Stimulated activated naive B cell treated with anti-CD40 and anti-IgM and Interleukin-4, amounts not matched to agents 10 μg/mL and 1 μg/mL and 100 μg/mL, for 72 hours (primary cell): ENCODE results near the gene EARS2.
"Not testable (repeated sequence)": the region's sequence is repeated elsewhere in the genome, so short reads cannot be mapped to it uniquely, and the experiment has no call there.

Source experiments
- ATAC-seq, 2 donors: fragments of 150-1000 bp; cut with Tn5 transposase; replicated peaks; 2 replicates each; pipeline ENCODE4 v1.10.0; 2021; ENCODE audit warnings: moderate library complexity in 1 of 2
- DNase-seq: peaks from one replicate; pipeline ENCODE4 v3.0.0; 2021
- H3K27ac Mint-ChIP-seq: one replicate; pipeline ENCODE4 v1.8.0; 2022; ENCODE audit warnings: mild to moderate bottlenecking, mixed read lengths
- H3K27me3 Mint-ChIP-seq, 2 donors: one replicate each; pipeline ENCODE4 v1.8.0; 2022; ENCODE audit warnings: mixed read lengths in 2 of 2
- H3K36me3 Mint-ChIP-seq, 2 donors: one replicate each; pipeline ENCODE4 v1.8.0; 2022; ENCODE audit warnings: mixed read lengths in 2 of 2, mild to moderate bottlenecking in 1 of 2
- H3K4me1 Mint-ChIP-seq, 2 donors: one replicate each; pipeline ENCODE4 v1.8.0; 2022; ENCODE audit warnings: mixed read lengths in 2 of 2, mild to moderate bottlenecking in 1 of 2
- H3K4me3 Mint-ChIP-seq, 2 donors: one replicate each; pipeline ENCODE4 v1.8.0; 2022; ENCODE audit warnings: mild to moderate bottlenecking in 2 of 2, mixed read lengths in 2 of 2, moderate library complexity in 1 of 2
- H3K9me3 Mint-ChIP-seq, 2 donors: one replicate each; pipeline ENCODE4 v1.8.0; 2022; ENCODE audit warnings: mixed read lengths in 2 of 2, mild to moderate bottlenecking in 1 of 2

EARS2 gene

DNA sequence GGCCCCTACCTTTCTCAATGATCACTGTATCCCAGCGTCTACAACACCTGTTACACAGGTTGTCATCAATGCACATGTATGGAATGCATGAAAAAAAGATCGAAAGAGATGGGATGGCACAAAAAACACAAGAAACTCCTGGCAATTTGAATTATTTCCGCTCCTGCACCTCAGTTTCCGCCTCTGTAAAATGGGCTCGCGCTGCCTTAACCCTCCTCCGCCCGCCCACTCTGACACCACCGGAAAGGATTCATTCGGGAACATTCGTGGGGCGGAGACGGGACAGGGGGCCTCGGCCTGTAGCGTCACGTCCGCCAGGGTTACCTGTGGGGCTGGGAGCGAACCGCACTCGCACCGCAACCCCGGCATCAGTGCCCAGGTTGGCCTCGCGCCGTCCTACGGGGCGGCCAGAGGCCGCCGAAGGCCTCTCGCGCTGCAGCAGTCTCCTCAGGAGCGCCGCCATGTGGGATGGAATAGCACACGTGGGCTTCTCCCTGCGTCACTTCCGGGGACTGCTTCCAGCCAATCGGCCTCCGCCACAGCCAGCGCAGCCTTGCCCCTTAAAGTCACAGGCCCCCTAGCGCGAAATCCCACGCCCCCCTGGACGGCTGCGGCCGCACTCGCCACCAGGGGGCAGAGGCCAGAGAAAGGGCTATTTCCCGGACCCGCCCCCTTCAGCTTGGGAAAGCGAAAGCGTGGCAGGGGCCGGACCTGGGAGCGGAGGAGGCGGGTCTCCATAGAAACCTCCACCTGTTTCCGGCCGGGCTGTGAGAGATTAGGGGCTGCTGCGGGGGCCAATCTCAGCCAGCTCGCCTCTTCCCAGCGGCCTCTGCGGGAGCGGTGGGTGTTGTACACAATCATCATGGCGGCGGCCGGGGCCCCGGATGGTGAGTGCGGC lies at the start of gene EARS2, which contains the start of gene UBFD1:
TSS of gene EARS2 (minus strand) at position 470 of the 898 bp plus-strand sequence. CDS start at position 463, 7 bp downstream.
TSS of gene UBFD1 (plus strand) at position 847 of the 898 bp plus-strand sequence. CDS start at position 863, 16 bp downstream.
- H3K4me1 Mint-ChIP-seq = peaks cover 15 to 26% of the 10 kb centered on the region in 2 donors
- no peaks in the 10 kb centered on the region for H3K9me3 Mint-ChIP-seq
- no peaks in the 10 kb centered on the region for H3K27me3 Mint-ChIP-seq
- H3K27ac Mint-ChIP-seq = peak within 1 kb of the TSS; percentile 98
- peak; percentile 95 to 96 for ATAC-seq
- peaks cover 10 to 16% of the 10 kb centered on the region in 2 donors for H3K36me3 Mint-ChIP-seq
- peak within 1 kb of the TSS; percentile 93 to 97 for H3K4me3 Mint-ChIP-seq
- DNase-seq = peak; percentile 99

DNA sequence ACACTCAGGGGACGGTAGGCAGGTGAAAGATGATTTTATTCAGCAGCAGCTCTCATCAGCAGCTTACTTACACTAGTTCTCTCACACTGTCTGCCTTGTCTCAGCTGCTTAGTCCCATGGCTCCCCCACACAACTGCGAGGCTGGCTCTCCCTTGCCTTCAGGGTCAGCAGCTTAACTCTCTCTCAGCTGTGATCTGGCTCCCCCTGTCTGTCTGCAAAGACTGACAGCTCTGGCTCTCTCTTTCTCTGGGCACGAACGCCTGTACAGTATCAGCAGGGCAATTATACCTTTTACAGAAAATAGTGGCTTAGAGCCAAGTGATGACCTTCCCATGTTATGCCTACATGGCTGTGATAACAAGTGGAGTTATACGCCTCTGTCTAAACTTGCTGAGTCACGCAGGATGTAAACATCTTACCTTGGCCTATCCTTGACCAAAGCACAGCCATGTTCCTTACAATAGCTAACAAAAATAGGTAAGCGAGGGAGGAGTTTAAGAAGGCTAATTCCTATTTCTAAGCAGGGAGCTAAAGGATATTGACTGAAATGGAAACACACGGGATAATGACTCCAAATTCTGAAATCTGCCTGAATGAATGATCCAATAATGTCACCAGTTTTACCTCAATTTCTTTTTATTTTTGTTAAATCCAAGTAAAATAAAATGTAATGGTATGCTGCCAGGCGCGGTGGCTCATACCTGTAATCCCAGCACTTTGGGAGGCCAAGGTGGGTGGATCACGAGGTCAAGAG lies 40.0 kb upstream of the EARS2 start:
- peak overlapping the region; percentile 91 for H3K27ac Mint-ChIP-seq
- H3K9me3 Mint-ChIP-seq = no peaks in the 10 kb centered on the region
- H3K4me1 Mint-ChIP-seq = peaks cover 9 to 33% of the 10 kb centered on the region in 2 donors
- no peaks in the 10 kb centered on the region for H3K27me3 Mint-ChIP-seq
- H3K36me3 Mint-ChIP-seq = peaks cover 19 to 25% of the 10 kb centered on the region in 2 donors
- H3K4me3 Mint-ChIP-seq = peak overlapping the region; percentile 57 to 61
- ATAC-seq (peak in 1 of 2 donors; percentile 20), DNase-seq (peak; percentile 6)

DNA sequence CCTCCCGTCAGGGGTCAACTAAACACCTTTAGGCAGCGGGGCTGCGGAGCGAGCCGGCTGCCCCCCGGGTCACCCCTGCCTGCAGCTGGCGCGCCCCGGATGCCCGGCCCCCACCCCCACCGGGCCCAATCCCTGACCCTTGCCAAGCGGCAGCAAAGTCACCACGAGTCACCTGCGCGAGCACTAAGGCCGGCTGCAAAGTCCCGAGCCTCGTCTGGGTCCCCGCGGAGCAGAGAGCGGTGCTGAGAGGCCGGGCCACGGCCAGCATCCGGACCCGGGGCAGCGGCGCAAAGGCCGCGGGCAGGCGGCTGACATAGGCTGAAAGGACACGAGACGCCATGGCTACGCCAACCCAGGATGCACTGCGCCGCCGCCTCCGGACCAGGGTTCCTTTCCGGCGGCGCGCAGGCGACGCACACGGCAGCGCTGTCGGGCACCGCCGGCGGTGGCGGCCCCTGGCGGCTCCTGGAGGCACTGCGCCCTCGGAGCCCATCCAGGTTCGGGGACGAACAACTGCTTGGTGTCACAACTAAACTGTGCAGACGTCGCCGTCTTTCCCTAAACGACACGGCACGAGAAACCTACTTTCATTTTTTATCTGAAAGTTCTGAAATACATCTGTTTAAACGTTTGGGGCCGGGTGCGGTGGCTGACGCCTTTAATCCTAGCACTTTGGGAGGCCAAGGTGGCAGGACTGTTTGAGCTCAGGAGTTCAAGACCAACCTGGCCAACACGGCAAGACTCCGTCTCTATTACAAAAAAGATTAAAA lies 39.0 kb upstream of the EARS2 start, which contains the start of gene NDUFAB1:
TSS of gene NDUFAB1 (minus strand) at position 366 of the 770 bp plus-strand sequence. CDS start at position 340, 26 bp downstream.
- Mint-ChIP-seq H3K27ac (peak within 1 kb of the TSS; percentile 93), H3K4me1 (peaks cover 14 to 39% of the 10 kb centered on the region in 2 donors), H3K9me3 (no peaks in the 10 kb centered on the region), H3K27me3 (no peaks in the 10 kb centered on the region), H3K4me3 (peak within 1 kb of the TSS; percentile 85 to 89), H3K36me3 (peaks cover 23 to 28% of the 10 kb centered on the region in 2 donors)
- ATAC-seq (peak; percentile 99), DNase-seq (peak; percentile 89)

DNA sequence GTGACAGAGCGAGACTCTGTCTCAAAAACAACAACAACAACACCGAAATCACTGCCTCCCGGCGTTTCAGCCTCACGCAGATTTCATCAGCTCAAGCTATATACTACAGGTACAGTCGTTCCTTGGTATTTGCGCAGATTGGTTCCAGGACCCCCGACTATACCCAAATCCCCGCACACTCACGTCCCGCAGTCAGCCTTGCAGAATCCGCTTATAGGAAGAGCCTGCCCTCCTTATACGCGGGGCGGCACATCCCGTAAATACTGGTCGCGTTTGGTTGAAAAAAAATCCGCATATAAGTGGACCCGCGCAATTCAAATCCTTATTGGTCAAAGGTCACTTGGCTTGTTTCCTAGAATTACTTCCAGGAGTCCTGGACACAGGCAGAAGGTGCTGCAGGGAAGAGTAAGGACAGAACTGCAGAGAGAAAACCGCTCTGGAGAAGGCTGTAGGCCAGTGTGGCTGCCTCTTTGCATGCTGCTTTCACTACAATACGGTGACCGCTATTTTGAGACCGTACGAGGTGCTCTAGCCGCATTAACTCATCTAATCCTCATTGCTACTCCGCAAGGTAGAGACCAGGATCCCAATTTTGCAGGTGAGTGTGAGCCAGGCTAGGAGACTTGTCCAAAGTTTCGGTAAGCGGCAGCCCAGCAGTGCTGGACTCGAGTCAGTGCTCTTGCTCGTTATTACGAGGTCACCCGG lies 38.2 kb upstream of the EARS2 start:
- DNase-seq = no peak
- Mint-ChIP-seq H3K27ac (peak overlapping the region; percentile 86), H3K9me3 (no peaks in the 10 kb centered on the region), H3K4me3 (peak overlapping the region; percentile 85 to 89), H3K36me3 (peaks cover 20 to 26% of the 10 kb centered on the region in 2 donors), H3K4me1 (peaks cover 14 to 39% of the 10 kb centered on the region in 2 donors), H3K27me3 (no peaks in the 10 kb centered on the region)
- ATAC-seq = peak; percentile 4 to 8

DNA sequence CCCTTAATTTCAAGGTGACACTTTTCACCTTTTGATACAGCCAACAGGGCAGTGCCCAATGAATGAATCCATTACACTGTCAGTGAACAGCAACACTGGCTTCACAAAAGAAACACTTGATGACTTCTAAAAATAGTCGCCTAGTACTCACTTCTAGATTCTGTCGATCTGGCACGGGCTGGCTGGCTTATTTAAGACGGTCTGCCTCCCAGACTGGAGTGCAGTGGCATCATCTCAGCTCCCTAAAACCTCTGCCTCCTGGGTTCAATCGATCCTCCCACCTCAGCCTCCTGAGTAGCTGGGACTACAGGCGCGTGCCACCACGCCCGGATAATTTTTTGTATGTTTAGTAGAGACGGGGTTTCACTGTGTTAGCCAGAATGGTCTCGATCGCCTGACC lies 37.0 kb upstream of the EARS2 start:
- H3K27me3 Mint-ChIP-seq = no peaks in the 10 kb centered on the region
- no peaks in the 10 kb centered on the region for H3K9me3 Mint-ChIP-seq
- H3K36me3 Mint-ChIP-seq = peaks cover 25 to 34% of the 10 kb centered on the region in 2 donors
- DNase-seq (no peak), ATAC-seq (no peak)
- H3K4me3 Mint-ChIP-seq = no peak overlapping the region
- H3K4me1 Mint-ChIP-seq = peaks cover 16 to 39% of the 10 kb centered on the region in 2 donors
- peak overlapping the region; percentile 51 for H3K27ac Mint-ChIP-seq

DNA sequence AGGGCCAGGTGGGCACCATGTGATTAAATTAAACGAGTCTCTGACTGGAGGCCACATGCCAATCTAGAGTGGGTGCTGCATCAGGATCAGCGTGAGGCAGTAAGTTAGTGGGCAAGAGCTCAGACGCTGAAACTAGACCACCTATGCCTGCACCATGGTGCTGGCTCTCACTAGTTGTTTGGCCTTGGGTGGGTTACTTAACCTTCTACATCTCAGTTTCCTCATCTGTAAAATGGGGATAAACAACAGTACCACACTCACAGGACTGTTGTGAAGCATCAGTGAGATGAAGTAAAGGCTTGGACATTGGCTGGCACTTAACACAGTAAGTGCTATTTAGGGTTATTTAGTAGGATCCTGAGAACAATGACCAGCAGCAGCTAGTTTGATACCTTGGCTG lies 33.0 kb upstream of the EARS2 start:
- no peaks in the 10 kb centered on the region for H3K27me3 Mint-ChIP-seq
- H3K4me3 Mint-ChIP-seq = no peak overlapping the region

DNA sequence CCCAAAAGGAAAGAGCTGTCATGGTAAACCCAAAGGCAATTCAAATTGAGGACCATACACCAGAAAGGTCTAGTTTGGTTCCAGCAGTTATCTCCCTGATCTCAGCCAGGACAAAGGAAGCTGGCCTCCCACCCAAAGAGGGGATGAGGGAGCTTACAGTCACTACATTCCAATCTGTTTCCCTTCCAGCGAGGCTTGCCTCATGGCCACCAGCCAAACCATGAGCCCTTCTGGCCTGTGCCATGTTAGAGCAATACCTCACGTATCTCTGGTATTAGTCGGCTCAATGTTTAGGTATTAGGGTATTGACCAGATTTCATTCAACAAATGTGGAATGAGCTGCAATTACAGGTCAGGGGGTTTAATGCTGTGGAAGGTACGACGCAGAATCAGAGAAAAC lies 30.6 kb upstream of the EARS2 start:
- Mint-ChIP-seq H3K4me1 (peaks cover 11 to 12% of the 10 kb centered on the region in 2 donors), H3K27me3 (no peaks in the 10 kb centered on the region), H3K36me3 (peaks cover 39 to 52% of the 10 kb centered on the region in 2 donors), H3K9me3 (no peaks in the 10 kb centered on the region), H3K4me3 (no peak overlapping the region), H3K27ac (no peak overlapping the region)
- no peak for DNase-seq
- no peak for ATAC-seq

More for the DNA sequence above, 33.0 kb upstream of the EARS2 start:
- Mint-ChIP-seq H3K4me1 (peaks cover 15 to 29% of the 10 kb centered on the region in 2 donors), H3K27ac (no peak overlapping the region), H3K36me3 (peaks cover 31 to 45% of the 10 kb centered on the region in 2 donors), H3K9me3 (no peaks in the 10 kb centered on the region)
- no peak for DNase-seq
- no peak for ATAC-seq

DNA sequence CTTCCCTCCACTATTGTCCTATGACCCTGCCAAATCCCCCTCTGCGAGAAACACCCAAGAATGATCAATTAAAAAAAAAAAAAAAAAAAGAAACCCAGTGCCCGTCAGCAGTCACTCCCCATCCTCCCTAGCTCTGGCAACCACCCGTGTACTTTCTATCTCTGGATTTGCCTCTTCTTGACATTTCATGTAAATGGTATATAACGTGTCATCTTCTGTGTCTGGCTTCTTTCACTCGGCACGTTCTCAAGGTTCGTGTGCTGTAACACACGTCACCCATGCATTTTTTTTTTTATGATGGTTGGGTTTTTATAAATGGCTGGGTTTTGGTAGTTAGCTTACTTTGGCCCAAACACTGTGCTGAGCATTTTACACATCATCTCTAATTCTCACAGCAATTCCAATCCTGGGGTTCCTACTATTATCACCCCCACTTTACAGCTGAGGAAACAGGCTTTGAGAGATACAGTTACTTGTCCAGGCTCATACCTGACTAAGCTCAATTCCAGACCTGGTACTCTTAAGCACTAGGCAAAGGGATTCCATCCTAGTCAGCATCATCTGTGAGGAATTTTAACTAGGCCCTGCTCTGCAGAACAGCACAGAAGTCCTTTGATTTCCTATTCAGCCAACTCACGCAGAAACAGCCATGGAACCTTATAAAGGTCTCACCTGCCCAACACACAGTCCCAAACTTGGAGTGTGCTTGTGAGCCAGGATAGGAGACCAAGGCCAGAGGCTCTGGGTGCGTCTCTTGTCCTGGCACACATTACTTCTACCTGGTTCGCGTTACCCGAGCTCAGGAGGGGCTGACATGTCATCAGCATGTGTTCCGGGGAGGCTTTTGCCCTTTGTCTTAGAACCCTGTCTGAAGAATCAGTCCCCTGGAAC lies 27.3 kb upstream of the EARS2 start:
- H3K9me3 Mint-ChIP-seq = no peaks in the 10 kb centered on the region
- ATAC-seq = no peak
- H3K27me3 Mint-ChIP-seq = no peaks in the 10 kb centered on the region
- peaks cover 0 to 4% of the 10 kb centered on the region in 2 donors for H3K4me1 Mint-ChIP-seq
- no peak overlapping the region for H3K4me3 Mint-ChIP-seq
- no peak overlapping the region for H3K27ac Mint-ChIP-seq
- no peak for DNase-seq
- peaks cover 30 to 49% of the 10 kb centered on the region in 2 donors for H3K36me3 Mint-ChIP-seq

DNA sequence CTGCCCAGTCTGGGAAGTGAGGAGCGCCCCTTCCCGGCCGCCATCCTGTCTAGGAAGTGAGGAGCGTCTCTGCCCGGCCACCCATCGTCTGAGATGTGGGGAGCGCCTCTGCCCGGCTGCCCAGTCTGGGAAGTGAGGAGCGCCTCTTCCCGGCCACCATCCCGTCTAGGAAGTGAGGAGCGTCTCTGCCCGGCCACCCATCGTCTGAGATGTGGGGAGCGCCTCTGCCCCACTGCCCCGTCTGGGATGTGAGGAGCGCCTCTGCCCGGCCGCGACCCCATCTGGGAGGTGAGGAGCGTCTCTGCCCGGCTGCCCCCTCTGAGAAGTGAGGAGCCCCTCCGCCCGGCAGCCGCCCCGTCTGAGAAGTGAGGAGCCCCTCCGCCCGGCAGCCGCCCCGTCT lies 26.1 kb upstream of the EARS2 start:
- not testable (repeated sequence) for H3K9me3 Mint-ChIP-seq, H3K27me3 Mint-ChIP-seq, ATAC-seq, DNase-seq, H3K4me3 Mint-ChIP-seq, H3K4me1 Mint-ChIP-seq, H3K27ac Mint-ChIP-seq
- H3K36me3 Mint-ChIP-seq = peaks cover 29 to 48% of the 10 kb centered on the region in 2 donors

DNA sequence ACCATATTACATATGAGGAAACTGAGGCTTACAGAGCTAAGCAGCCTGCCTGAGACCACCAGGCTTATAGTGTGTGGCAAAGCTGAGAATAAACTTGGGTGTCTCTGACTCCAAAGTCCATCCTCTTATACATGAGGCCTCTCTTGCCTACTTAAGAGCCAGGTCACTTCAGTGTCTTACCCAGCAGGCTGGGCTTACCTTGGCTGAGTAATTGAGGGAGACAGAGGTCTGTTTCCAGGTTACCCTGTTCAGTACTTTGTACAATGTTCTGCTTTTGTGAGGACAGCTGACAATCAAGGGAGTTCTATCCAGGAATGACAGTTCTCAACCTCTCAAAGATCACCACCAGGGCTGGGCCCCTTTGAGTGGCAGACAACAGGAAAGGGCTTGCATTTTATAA lies 24.6 kb upstream of the EARS2 start:
- Mint-ChIP-seq H3K4me1 (no peaks in the 10 kb centered on the region), H3K27me3 (no peaks in the 10 kb centered on the region), H3K4me3 (no peak overlapping the region), H3K36me3 (peaks cover 28 to 47% of the 10 kb centered on the region in 2 donors), H3K9me3 (no peaks in the 10 kb centered on the region), H3K27ac (no peak overlapping the region)
- ATAC-seq (no peak), DNase-seq (no peak)

DNA sequence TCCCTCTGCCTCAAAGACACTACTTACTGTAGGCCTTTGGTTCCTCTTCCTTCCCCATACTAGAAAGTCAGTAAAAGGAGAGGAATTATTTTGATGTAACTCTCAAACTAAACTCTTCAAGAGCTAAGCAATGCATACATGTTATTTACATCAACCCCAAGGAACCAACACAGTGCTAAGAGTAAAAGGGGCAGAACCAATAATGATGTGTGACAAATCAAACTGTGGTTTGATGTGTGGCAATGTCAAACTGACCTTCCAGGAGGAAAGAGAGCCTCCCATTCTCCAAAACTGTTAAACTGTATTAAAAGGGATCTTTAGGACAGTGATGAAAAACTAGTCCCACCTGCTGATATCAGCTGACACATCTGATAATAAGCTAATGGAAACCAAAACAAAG lies 23.2 kb upstream of the EARS2 start:
- no peak overlapping the region for H3K4me3 Mint-ChIP-seq
- H3K36me3 Mint-ChIP-seq = peaks cover 31 to 56% of the 10 kb centered on the region in 2 donors
- H3K4me1 Mint-ChIP-seq = no peaks in the 10 kb centered on the region
- H3K9me3 Mint-ChIP-seq = no peaks in the 10 kb centered on the region
- H3K27me3 Mint-ChIP-seq = no peaks in the 10 kb centered on the region
- no peak overlapping the region for H3K27ac Mint-ChIP-seq
- no peak for ATAC-seq
- no peak for DNase-seq

DNA sequence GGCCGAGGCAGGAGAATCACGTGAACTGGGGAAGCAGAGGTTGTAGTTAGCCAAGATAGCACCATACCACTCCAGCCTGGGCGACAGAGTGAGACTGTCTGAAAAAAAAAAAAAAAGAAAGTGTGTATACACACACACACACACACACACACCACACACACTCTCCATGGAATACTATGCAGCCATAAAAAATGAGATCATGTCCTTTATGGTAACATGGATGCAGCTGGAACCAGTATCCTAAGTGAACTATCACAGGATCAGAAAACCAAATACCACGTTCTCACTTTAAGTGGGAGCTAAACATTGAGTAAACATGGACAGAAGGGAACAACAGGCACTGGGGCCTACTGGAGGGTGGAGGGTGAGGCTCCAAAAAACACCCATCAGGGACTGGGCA lies 22.2 kb upstream of the EARS2 start:
- no peak for ATAC-seq
- Mint-ChIP-seq H3K9me3 (no peaks in the 10 kb centered on the region), H3K27ac (no peak overlapping the region), H3K36me3 (peaks cover 33 to 61% of the 10 kb centered on the region in 2 donors), H3K27me3 (no peaks in the 10 kb centered on the region), H3K4me3 (no peak overlapping the region), H3K4me1 (no peaks in the 10 kb centered on the region)
- no peak for DNase-seq
